Measurements from ENCODE around the gene NOSIP. TPM values are rescaled to one million over a fixed set of nuclear protein-coding genes. Genes with fewer than 3 reads are reported as not detected.
"Not testable (repeated sequence)": the region's sequence is repeated elsewhere in the genome, so short reads cannot be mapped to it uniquely, and the experiment has no call there.

The NOSIP gene
- total RNA-seq, 4 donors from 2014 or later, result 56.5 to 105 (median 74.4) TPM

DNA sequence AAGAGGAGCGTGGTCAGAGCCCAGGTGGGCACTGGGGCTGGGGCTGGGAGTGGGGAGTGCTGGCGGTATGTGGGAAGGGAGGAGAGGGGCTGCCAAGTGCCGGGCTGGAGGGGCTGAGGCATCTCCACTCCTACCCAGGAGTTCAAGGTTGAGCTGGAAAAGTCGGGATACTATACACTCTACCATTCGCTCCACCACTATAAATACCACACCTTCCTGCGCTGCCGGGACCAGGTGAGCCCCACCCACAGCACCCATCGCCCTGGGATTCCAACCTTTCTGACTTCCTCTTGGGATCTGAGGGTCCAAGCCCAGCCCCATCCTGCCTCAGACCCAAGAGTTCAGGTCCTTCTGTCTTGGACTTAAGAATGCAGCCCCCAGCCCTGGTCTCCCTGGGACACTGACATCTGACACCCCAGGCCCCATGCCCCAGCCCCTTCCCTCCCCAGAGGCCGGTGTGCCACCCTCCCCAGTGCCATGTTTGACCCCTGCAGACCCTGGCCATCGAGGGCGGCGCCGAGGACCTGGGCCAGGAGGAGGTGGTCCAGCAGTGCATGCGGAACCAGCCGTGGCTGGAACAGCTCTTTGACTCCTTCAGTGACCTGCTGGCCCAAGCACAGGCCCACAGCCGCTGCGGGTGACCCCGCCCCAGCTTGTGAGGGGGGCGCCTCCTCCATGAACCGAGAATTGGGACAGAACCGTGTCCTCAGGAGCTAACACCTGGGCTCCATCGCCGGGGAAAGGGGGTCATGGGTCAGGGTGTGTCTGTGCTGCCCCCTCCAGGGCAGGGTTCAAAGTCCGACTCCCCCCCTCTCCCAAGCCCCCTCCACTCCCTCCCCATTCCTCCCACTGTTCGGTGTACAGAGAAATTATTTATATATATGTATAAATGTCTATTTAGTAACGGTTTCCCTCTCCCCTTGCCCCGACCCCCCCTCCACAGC lies 44.9 kb upstream of the NOSIP start:
- Histone ChIP-seq H3K9me3 (no peaks in the 10 kb centered on the region), H3K27ac (no peak overlapping the region), H3K4me3 (no peak overlapping the region), H3K36me3 (peaks cover 0 to 7% (median 3%) of the 10 kb centered on the region in 4 donors), H3K27me3 (no peaks in the 10 kb centered on the region), H3K4me1 (no peaks in the 10 kb centered on the region)
- DNase-seq, result no peak
- TF ChIP-seq EP300 (IDR thresholded peaks at IDR 0.05; ENCODE audit: low read depth) (no peak), POLR2A (IDR thresholded peaks at IDR 0.05) (no peak), POLR2AphosphoS5 (IDR thresholded peaks at IDR 0.05) (no peak)
- TF ChIP-seq, protein P1, sequence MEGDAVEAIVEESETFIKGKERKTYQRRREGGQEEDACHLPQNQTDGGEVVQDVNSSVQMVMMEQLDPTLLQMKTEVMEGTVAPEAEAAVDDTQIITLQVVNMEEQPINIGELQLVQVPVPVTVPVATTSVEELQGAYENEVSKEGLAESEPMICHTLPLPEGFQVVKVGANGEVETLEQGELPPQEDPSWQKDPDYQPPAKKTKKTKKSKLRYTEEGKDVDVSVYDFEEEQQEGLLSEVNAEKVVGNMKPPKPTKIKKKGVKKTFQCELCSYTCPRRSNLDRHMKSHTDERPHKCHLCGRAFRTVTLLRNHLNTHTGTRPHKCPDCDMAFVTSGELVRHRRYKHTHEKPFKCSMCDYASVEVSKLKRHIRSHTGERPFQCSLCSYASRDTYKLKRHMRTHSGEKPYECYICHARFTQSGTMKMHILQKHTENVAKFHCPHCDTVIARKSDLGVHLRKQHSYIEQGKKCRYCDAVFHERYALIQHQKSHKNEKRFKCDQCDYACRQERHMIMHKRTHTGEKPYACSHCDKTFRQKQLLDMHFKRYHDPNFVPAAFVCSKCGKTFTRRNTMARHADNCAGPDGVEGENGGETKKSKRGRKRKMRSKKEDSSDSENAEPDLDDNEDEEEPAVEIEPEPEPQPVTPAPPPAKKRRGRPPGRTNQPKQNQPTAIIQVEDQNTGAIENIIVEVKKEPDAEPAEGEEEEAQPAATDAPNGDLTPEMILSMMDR (IDR thresholded peaks at IDR 0.05), result no peak
- in situ Hi-C loops (cut with MboI; ENCODE audit: low pct_ligation_motif_present in 1 of 4, low pct_unique_long_range_greater_than_20kb in 1 of 4, low sequenced_read_pairs in 3 of 4) (no loop called here), intact Hi-C loops (cut with DNase I; ENCODE audit: low total_unique reads) (no loop called here)
- 44 to 84% methylated on average over 3 to 27 of the region's 27 CpGs for WGBS, 2 donors (ENCODE audit: low coverage in 1 of 2)

DNA sequence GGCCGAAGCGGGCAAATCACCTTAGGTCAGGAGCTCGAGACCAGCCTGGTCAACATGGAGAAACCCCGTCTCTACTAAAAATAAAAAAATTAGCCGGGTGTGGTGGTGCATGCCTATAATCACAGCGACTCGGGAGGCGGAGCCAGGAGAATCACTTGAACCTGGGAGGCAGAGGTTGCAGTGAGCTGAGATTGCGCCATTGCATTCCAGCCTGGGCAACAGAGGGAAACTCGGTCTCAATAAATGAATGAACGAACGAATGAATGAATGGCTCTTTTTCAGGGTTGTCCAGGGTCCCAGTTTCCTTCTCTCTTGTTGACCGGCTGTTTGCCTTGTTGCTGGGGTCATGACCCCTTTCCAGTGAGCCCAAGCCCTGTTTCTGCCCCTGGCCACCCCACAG lies 37.5 kb upstream of the NOSIP start:
- H3K27me3 ChIP-seq; H3K4me1 ChIP-seq; DNase-seq; H3K27ac ChIP-seq; H3K4me3 ChIP-seq; in situ Hi-C loops (cut with MboI; ENCODE audit: low pct_ligation_motif_present in 1 of 4, low pct_unique_long_range_greater_than_20kb in 1 of 4, low sequenced_read_pairs in 3 of 4); intact Hi-C loops (cut with DNase I; ENCODE audit: low total_unique reads); H3K9me3 ChIP-seq: not testable (repeated sequence)
- peaks cover 0 to 35% (median 16%) of the 10 kb centered on the region in 4 donors for H3K36me3 ChIP-seq
- 92 to 93% methylated on average over 12 to 13 of the region's 13 CpGs for WGBS, 2 donors (ENCODE audit: low coverage in 1 of 2)

DNA sequence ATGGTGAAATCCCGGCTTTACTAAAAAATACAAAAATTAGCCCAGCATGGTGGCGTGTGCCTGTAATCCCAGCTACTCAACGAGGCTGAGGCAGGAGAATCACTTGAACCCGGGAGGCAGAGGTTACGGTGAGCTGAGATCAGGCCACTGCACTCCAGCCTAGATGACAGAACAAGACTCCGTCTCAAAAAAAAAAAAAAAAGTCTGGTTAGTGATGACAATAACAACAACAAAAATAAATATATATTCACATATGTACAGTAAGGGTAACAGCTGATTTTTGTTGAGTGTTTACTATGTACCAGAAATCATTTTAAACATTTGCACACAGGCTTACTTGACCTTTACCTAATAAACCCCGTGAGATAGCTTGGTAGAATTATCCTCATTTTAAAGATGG lies 36.6 kb upstream of the NOSIP start:
- Histone ChIP-seq H3K36me3 (peaks cover 0 to 35% (median 16%) of the 10 kb centered on the region in 4 donors), H3K4me3 (no peak overlapping the region), H3K27me3 (no peaks in the 10 kb centered on the region), H3K9me3 (no peaks in the 10 kb centered on the region), H3K4me1 (no peaks in the 10 kb centered on the region), H3K27ac (no peak overlapping the region)
- in situ Hi-C loops (cut with MboI; ENCODE audit: low pct_ligation_motif_present in 1 of 4, low pct_unique_long_range_greater_than_20kb in 1 of 4, low sequenced_read_pairs in 3 of 4), result no loop called here
- 87 to 93% methylated on average over 4 to 7 of the region's 7 CpGs for WGBS, 2 donors (ENCODE audit: low coverage in 1 of 2)
- intact Hi-C loops (cut with DNase I; ENCODE audit: low total_unique reads), result no loop called here
- DNase-seq, result no peak
- TF ChIP-seq POLR2A (IDR thresholded peaks at IDR 0.05) (no peak), EP300 (IDR thresholded peaks at IDR 0.05; ENCODE audit: low read depth) (no peak), POLR2AphosphoS5 (IDR thresholded peaks at IDR 0.05) (no peak)
- TF ChIP-seq, protein P1 (IDR thresholded peaks at IDR 0.05), result no peak

DNA sequence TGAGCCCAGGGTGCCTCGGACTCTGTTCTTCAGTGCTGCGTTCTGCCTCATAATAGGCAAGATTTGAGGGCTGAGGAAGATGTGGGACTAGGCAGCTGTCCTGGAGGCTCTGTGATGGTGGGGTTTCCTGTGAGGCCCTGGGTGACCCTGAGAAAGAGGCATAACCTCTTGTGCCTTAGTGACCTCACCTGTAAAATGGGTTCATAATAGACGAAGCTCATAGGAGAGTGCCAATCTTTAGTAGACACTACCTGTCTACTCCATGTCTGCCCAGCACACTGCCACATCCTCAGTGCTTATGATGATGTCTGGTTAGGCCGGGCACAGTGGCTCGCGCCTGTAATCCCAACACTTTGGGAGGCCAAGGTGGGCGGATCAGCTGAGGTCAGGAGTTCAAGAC lies 36.2 kb upstream of the NOSIP start:
- no peak for TF ChIP-seq POLR2AphosphoS5 (IDR thresholded peaks at IDR 0.05)
- TF ChIP-seq, protein P1 (IDR thresholded peaks at IDR 0.05), result no peak
- TF ChIP-seq EP300 (IDR thresholded peaks at IDR 0.05; ENCODE audit: low read depth), result no peak
- no peak for TF ChIP-seq POLR2A (IDR thresholded peaks at IDR 0.05)
- 97% methylated on average over 7 of the region's 7 CpGs; no CpG with 5 or more reads in 1 of the 2 donors for WGBS, 2 donors (ENCODE audit: low coverage in 1 of 2)
- H3K36me3 ChIP-seq, result peaks cover 0 to 35% (median 16%) of the 10 kb centered on the region in 4 donors

More for the DNA sequence above, 36.2 kb upstream of the NOSIP start:
- H3K4me3 ChIP-seq, result no peak overlapping the region
- in situ Hi-C loops (cut with MboI; ENCODE audit: low pct_ligation_motif_present in 1 of 4, low pct_unique_long_range_greater_than_20kb in 1 of 4, low sequenced_read_pairs in 3 of 4) (no loop called here), intact Hi-C loops (cut with DNase I; ENCODE audit: low total_unique reads) (no loop called here)
- no peaks in the 10 kb centered on the region for H3K9me3 ChIP-seq
- no peak overlapping the region for H3K27ac ChIP-seq
- H3K4me1 ChIP-seq, result no peaks in the 10 kb centered on the region
- no peak for DNase-seq
- no peaks in the 10 kb centered on the region for H3K27me3 ChIP-seq
